ENCODE data around the gene B9D1. TPM values are rescaled to one million over a fixed set of nuclear protein-coding genes. Genes with fewer than 3 reads are reported as not detected.

Gene B9D1
- total and polyA plus RNA-seq, 9 of the 15 experiments (the other 6 are each of a cell fraction or from before 2014, with no cell fraction given) = 8.9 to 28.0 (median 17.9) TPM

DNA sequence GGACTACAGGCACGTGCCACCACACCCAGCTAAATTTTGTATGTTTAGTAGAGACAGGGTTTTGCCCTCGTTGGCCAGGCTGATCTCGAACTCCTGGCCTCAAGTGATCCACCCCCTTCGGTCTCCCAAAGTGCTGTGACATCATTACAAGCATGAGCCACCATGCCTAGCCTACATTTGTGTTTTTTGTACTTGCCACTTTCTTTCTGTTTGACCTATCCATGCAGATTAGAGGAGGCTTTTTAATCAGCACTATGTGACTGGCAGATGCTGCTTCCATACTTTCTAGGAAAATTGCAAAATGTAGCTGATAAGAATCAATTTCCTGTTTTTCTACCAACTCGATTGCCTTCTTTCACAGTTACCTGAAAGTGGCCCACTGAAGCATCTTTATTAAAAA, 57.3 kb downstream of the B9D1 start (continued):
- TF ChIP-seq, protein P1, sequence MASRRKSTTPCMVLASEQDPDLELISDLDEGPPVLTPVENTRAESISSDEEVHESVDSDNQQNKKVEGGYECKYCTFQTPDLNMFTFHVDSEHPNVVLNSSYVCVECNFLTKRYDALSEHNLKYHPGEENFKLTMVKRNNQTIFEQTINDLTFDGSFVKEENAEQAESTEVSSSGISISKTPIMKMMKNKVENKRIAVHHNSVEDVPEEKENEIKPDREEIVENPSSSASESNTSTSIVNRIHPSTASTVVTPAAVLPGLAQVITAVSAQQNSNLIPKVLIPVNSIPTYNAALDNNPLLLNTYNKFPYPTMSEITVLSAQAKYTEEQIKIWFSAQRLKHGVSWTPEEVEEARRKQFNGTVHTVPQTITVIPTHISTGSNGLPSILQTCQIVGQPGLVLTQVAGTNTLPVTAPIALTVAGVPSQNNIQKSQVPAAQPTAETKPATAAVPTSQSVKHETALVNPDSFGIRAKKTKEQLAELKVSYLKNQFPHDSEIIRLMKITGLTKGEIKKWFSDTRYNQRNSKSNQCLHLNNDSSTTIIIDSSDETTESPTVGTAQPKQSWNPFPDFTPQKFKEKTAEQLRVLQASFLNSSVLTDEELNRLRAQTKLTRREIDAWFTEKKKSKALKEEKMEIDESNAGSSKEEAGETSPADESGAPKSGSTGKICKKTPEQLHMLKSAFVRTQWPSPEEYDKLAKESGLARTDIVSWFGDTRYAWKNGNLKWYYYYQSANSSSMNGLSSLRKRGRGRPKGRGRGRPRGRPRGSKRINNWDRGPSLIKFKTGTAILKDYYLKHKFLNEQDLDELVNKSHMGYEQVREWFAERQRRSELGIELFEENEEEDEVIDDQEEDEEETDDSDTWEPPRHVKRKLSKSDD (conservative IDR thresholded peaks at IDR 0.05; ENCODE audit: low read length) = no peak
- TF ChIP-seq ZC3H8 (IDR thresholded peaks at IDR 0.05) = no peak
- TF ChIP-seq, protein P2, sequence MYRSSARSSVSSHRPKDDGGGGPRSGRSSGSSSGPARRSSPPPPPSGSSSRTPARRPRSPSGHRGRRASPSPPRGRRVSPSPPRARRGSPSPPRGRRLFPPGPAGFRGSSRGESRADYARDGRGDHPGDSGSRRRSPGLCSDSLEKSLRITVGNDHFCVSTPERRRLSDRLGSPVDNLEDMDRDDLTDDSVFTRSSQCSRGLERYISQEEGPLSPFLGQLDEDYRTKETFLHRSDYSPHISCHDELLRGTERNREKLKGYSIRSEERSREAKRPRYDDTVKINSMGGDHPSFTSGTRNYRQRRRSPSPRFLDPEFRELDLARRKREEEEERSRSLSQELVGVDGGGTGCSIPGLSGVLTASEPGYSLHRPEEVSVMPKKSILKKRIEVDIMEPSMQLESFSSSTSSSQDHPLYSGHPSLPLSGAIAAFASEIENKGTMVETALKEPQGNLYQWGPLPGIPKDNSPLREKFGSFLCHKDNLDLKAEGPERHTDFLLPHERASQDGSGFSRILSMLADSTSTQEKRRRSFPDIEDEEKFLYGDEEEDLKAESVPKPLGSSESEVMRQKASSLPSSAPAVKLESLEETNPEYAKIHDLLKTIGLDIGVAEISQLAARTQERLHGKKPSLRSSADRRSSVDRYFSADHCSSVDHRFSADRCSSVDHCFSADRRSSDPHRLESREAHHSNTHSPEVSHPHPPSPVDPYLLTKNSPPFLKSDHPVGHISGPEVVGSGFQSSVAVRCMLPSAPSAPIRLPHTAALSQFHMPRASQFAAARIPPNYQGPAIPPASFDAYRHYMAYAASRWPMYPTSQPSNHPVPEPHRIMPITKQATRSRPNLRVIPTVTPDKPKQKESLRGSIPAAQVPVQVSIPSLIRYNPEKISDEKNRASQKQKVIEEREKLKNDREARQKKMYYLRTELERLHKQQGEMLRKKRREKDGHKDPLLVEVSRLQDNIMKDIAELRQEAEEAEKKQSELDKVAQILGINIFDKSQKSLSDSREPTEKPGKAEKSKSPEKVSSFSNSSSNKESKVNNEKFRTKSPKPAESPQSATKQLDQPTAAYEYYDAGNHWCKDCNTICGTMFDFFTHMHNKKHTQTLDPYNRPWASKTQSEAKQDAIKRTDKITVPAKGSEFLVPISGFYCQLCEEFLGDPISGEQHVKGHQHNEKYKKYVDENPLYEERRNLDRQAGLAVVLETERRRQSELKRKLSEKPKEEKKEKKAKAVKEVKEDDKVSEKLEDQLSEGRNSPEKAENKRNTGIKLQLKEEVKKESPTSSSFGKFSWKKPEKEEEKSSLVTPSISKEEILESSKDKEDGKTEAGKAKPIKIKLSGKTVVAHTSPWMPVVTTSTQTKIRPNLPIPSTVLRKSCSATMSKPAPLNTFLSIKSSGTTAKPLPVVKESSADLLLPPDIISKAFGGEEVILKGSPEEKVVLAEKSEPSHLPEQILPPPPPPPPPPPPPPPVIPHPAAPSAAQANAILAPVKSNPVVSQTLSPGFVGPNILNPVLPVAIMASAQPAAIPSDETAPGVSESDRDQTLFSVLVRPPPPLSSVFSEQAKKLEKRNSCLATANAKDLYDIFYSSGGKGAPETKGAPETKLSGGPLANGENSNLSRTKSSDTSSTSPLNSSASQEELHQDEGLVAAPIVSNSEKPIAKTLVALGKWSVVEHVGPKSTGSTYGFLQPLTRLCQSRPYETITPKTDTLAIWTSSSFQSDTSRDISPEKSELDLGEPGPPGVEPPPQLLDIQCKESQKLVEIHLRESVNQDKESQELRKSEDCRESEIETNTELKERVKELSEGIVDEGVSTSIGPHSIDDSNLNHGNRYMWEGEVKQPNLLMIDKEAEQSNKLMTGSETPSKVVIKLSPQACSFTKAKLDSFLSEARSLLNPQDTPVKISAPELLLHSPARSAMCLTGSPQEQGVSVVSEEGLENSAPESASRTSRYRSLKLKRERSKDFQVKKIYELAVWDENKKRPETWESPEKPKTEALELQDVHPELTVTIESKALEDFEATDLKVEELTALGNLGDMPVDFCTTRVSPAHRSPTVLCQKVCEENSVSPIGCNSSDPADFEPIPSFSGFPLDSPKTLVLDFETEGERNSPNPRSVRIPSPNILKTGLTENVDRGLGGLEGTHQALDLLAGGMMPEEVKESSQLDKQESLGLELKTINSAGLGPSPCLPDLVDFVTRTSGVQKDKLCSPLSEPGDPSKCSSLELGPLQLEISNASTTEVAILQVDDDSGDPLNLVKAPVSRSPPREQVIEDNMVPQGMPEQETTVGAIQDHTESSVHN (IDR thresholded peaks at IDR 0.05; ENCODE audit: borderline replicate concordance in 1 of 2, low read depth in 1 of 2) = no peak
- TF ChIP-seq PPARD (CRISPR knock-in tag; IDR thresholded peaks at IDR 0.05) = no peak
- TF ChIP-seq GATAD2A (IDR thresholded peaks at IDR 0.05) = no peak
- TF ChIP-seq, protein P3, sequence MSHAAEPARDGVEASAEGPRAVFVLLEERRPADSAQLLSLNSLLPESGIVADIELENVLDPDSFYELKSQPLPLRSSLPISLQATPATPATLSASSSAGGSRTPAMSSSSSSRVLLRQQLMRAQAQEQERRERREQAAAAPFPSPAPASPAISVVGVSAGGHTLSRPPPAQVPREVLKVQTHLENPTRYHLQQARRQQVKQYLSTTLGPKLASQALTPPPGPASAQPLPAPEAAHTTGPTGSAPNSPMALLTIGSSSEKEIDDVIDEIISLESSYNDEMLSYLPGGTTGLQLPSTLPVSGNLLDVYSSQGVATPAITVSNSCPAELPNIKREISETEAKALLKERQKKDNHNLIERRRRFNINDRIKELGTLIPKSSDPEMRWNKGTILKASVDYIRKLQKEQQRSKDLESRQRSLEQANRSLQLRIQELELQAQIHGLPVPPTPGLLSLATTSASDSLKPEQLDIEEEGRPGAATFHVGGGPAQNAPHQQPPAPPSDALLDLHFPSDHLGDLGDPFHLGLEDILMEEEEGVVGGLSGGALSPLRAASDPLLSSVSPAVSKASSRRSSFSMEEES (CRISPR knock-in tag; IDR thresholded peaks at IDR 0.05) = no peak
- TF ChIP-seq HDAC1 (IDR thresholded peaks at IDR 0.05) = no peak
- no peak for TF ChIP-seq GTF2A2 (tag; IDR thresholded peaks at IDR 0.05)
- TF ChIP-seq BHLHE40 (IDR thresholded peaks at IDR 0.05; ENCODE audit: low read length) = no peak
- TF ChIP-seq SMAD2 (IDR thresholded peaks at IDR 0.05; ENCODE audit: low read depth, low read length) = no peak
- no peak for TF ChIP-seq YBX1 (IDR thresholded peaks at IDR 0.05)
- no peak for TF ChIP-seq MCM5 (IDR thresholded peaks at IDR 0.05; ENCODE audit: low read depth)
- no peak for TF ChIP-seq ZNF143 (CRISPR knock-in tag; IDR thresholded peaks at IDR 0.05)
- TF ChIP-seq, protein P4, sequence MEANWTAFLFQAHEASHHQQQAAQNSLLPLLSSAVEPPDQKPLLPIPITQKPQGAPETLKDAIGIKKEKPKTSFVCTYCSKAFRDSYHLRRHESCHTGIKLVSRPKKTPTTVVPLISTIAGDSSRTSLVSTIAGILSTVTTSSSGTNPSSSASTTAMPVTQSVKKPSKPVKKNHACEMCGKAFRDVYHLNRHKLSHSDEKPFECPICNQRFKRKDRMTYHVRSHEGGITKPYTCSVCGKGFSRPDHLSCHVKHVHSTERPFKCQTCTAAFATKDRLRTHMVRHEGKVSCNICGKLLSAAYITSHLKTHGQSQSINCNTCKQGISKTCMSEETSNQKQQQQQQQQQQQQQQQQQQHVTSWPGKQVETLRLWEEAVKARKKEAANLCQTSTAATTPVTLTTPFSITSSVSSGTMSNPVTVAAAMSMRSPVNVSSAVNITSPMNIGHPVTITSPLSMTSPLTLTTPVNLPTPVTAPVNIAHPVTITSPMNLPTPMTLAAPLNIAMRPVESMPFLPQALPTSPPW (CRISPR knock-in tag; IDR thresholded peaks at IDR 0.05) = 0 out of 2 replicates have a peak, but pooled peaks have one; percentile 12

Data from K562 (cell line).